PC-3 (cell line): Measurements from ENCODE around the gene PSRC1. TPM values are rescaled to one million over a fixed set of nuclear protein-coding genes. Genes with fewer than 3 reads are reported as not detected.
"Not testable (repeated sequence)": the region's sequence is repeated elsewhere in the genome, so short reads cannot be mapped to it uniquely, and the experiment has no call there.

Experiments
- ATAC-seq: fragments of 200-7000 bp; cut with Tn5 transposase; 2 replicates; pipeline ENCODE4 v1.9.1; 2020; ENCODE audit warnings: mild to moderate bottlenecking, moderate library complexity
- BruUV-seq: library from RNA; stranded (reverse); fragments of 400-500 nt; replicated peaks from 2 replicates; lab custom pipeline; 2021; lab: Mats Ljungman, UMichigan
- CTCF ChIA-PET: fragments of 300-600 bp; sonication (Branson Sonifier 250); formaldehyde crosslinking; loops from one replicate; lab custom pipeline; 2022; ENCODE audit warnings: antibody characterized with exemption; lab: Charles Lee
- POLR2A ChIA-PET: fragments of 300-600 bp; sonication (Branson Sonifier 250); formaldehyde crosslinking; loops from one replicate; lab custom pipeline; 2022; ENCODE audit warnings: antibody characterized with exemption; ENCODE audit not compliant: unreplicated experiment; lab: Charles Lee
- DNase-seq: peaks from one replicate; pipeline ENCODE4 v3.0.0-alpha.2; 2015
- H2AFZ ChIP-seq: fragments of 300-600 bp; sonication (generic); 2 replicates; pipeline ENCODE4 v1.6.0; 2016; ENCODE audit warnings: antibody characterized with exemption, low read length
- H3F3A ChIP-seq: fragments of 300-600 bp; sonication (generic); one replicate; pipeline ENCODE4 v1.6.0; 2017; ENCODE audit warnings: antibody characterized with exemption, low read length, control low read depth, mild to moderate bottlenecking; ENCODE audit not compliant: unreplicated experiment
- H3K27ac ChIP-seq: fragments of 300-600 bp; sonication (generic); 2 replicates; pipeline ENCODE4 v1.5.1; 2016; ENCODE audit warnings: mild to moderate bottlenecking, low read length
- H3K27me3 ChIP-seq: fragments of 300-600 bp; sonication (generic); 2 replicates; pipeline ENCODE4 v1.6.1; 2016; ENCODE audit warnings: low read length, mixed read lengths
- H3K36me3 ChIP-seq: fragments of 300-600 bp; sonication (generic); 2 replicates; pipeline ENCODE4 v1.6.1; 2016; ENCODE audit warnings: low read depth, mixed run types, low read length, mixed read lengths
- H3K4me1 ChIP-seq: fragments of 300-600 bp; sonication (generic); 2 replicates; pipeline ENCODE4 v1.5.1; 2016; ENCODE audit warnings: low read length; ENCODE audit not compliant: insufficient read depth
- H3K4me2 ChIP-seq: fragments of 300-600 bp; sonication (generic); 2 replicates; pipeline ENCODE4 v1.6.0; 2016; ENCODE audit warnings: low read length
- H3K4me3 ChIP-seq: fragments of 300-600 bp; sonication (generic); 2 replicates; pipeline ENCODE4 v1.5.1; 2016; ENCODE audit warnings: mild to moderate bottlenecking, low read length, mixed read lengths
- H3K79me2 ChIP-seq: fragments of 300-600 bp; sonication (generic); 2 replicates; pipeline ENCODE4 v1.6.1; 2017; ENCODE audit warnings: low read length, mixed read lengths
- H3K9ac ChIP-seq: fragments of 300-600 bp; sonication (generic); 2 replicates; pipeline ENCODE4 v1.6.0; 2016; ENCODE audit warnings: mild to moderate bottlenecking, low read length
- H3K9me2 ChIP-seq: fragments of 300-600 bp; sonication (generic); replicated peaks from 2 replicates; pipeline ENCODE4 v1.6.1; 2016; ENCODE audit warnings: mixed run types, low read length, mixed read lengths
- H3K9me3 ChIP-seq: fragments of 300-600 bp; sonication (generic); 2 replicates; pipeline ENCODE4 v1.6.1; 2016; ENCODE audit warnings: low read length, mixed read lengths
- H4K20me1 ChIP-seq: fragments of 300-600 bp; sonication (generic); 2 replicates; pipeline ENCODE4 v1.6.1; 2016; ENCODE audit warnings: low read length, mixed read lengths
- EZH2 ChIP-seq: fragments of 300-600 bp; sonication (generic); IDR thresholded peaks from one replicate; pipeline ENCODE4 v1.6.1; 2017; ENCODE audit warnings: antibody characterized with exemption, mild to moderate bottlenecking, low read length; ENCODE audit not compliant: unreplicated experiment
- EZH2phosphoT487 ChIP-seq: fragments of 300-600 bp; sonication (generic); IDR thresholded peaks from 2 replicates; pipeline ENCODE4 v1.6.1; 2018; ENCODE audit warnings: mild to moderate bottlenecking, antibody characterized with exemption, low read length, borderline replicate concordance
- intact Hi-C: fragments of 100-400 bp; cut with micrococcal nuclease; formaldehyde crosslinking; loops from 2 replicates; pipeline ENCODE4 v1.9.0; 2023
- total RNA-seq: library from RNA; depleted of rRNA; stranded (reverse); fragments of >200 nt; gene quantifications from 2 replicates; pipeline ENCODE4 v1.2.3, GENCODE V29; 2014
- TF ChIP-seq, protein P1 (sequence below): fragments of 300-600 bp; sonication (generic); conservative IDR thresholded peaks from 2 replicates; pipeline ENCODE4 v1.5.1; 2017; ENCODE audit warnings: antibody characterized with exemption, low read depth, mild to moderate bottlenecking, low read length

Gene PSRC1
- total RNA-seq, 1 experiment from 2014 or later, result 33.8 TPM

DNA sequence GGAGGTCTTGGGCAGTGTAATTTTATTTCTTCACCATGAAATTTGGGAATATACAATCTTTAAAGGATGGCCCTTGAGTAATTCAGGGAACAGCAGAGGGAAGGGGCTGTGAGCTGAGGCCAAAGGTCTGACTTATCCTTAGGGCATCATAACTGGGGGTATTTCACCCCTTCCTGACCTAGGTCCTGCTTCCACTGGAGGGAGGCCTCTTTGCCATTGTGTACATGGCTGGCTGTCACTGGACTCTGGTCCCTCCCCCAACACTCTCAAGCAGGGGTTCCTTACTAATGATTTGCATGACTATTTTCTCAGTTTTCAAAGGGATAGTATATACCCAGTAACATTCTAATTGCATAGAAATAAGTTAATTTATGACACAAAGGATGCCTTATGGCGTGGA, 7.2 kb upstream of the PSRC1 start:
- Histone ChIP-seq H3K4me3 (no peak overlapping the region), H3F3A (no peaks in the 10 kb centered on the region), H3K9me3 (no peaks in the 10 kb centered on the region), H3K4me1 (no peaks in the 10 kb centered on the region), H3K9ac (no peak overlapping the region), H3K27ac (no peak overlapping the region), H4K20me1 (no peaks in the 10 kb centered on the region), H2AFZ (no peak overlapping the region), H3K79me2 (no peaks in the 10 kb centered on the region), H3K27me3 (no peaks in the 10 kb centered on the region), H3K36me3 (no peaks in the 10 kb centered on the region), H3K4me2 (no peak overlapping the region), H3K9me2 (no peaks in the 10 kb centered on the region)
- no peak for TF ChIP-seq EZH2
- TF ChIP-seq EZH2phosphoT487, result no peak
- TF ChIP-seq, protein P1, sequence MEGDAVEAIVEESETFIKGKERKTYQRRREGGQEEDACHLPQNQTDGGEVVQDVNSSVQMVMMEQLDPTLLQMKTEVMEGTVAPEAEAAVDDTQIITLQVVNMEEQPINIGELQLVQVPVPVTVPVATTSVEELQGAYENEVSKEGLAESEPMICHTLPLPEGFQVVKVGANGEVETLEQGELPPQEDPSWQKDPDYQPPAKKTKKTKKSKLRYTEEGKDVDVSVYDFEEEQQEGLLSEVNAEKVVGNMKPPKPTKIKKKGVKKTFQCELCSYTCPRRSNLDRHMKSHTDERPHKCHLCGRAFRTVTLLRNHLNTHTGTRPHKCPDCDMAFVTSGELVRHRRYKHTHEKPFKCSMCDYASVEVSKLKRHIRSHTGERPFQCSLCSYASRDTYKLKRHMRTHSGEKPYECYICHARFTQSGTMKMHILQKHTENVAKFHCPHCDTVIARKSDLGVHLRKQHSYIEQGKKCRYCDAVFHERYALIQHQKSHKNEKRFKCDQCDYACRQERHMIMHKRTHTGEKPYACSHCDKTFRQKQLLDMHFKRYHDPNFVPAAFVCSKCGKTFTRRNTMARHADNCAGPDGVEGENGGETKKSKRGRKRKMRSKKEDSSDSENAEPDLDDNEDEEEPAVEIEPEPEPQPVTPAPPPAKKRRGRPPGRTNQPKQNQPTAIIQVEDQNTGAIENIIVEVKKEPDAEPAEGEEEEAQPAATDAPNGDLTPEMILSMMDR, result no peak
- ChIA-PET CTCF (no interaction called here), POLR2A (no interaction called here)
- no peak for ATAC-seq
- no TSS peak for BruUV-seq
- intact Hi-C loops, result no loop called here
- no peak for DNase-seq

DNA sequence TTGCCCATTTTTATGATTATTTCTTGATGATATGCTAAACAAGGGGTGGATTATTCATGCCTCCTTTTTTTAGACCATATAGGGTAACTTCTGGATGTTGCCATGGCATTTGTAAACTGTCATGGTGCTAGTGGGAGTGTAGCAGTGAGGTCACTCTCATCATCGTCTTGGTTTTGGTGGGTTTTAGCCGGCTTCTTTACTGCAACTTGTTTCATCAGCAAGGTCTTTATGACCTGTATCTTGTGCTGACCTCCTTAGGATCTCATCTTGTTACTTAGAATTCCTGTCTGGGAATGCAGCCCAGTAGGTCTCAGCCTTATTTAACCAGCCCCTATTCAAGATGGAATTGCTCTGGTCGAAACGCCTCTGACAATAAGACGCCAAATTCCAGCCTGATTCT, 3.8 kb upstream of the PSRC1 start:
- H3K27ac ChIP-seq, POLR2A ChIA-PET, H3F3A ChIP-seq, CTCF ChIA-PET, BruUV-seq, H3K9me2 ChIP-seq, H3K9ac ChIP-seq, H4K20me1 ChIP-seq, H3K4me2 ChIP-seq, H3K9me3 ChIP-seq, ATAC-seq, H3K36me3 ChIP-seq, intact Hi-C loops, H3K27me3 ChIP-seq, DNase-seq, H2AFZ ChIP-seq, H3K4me3 ChIP-seq: not testable (repeated sequence)
- Histone ChIP-seq H3K4me1 (peaks cover 14% of the 10 kb centered on the region), H3K79me2 (peaks cover 12% of the 10 kb centered on the region)

DNA sequence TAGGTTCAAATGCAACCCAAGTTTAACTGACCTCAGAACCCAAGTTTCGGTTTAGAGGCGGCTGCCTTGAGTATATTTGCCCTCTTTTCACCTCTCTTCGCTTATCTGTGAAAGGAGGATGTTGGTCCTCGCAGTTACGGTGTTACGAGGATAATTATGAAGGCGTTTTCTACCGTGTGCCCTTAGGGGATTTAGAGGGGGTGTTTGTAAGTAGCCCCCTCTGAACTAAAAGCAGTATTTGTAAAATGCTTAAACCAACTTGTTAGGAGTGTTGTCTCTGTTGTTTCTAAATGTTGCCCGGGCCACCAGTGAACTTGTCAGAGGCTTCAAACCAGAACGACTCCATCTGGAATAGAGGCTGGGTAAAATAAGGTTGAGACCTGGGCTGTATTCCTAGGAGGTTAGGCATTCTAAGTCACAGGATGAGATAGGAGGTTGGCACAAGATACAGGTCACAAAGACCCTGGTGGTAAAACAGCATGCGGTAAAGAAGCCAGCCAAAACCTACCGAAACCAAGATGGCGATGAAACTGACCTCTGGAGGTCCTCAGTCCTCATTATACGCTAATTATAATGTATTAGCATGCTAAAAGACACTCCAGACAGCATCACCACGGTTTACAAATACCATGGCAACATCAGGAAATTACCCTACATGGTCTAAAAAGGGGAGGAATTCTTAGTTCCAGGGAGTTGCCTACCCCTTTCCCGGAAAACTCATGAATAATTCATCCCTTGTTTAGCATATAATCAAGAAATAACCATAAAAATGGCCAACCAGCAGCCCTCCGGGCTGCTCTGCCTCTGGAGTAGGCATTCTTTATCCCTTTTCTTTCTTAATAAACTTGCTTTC, 1.0 kb upstream of the PSRC1 start:
- H3K4me2 ChIP-seq, result peak overlapping the region; percentile 89
- ATAC-seq (no peak), DNase-seq (no peak)
- CTCF ChIA-PET, result no interaction called here
- no peaks in the 10 kb centered on the region for H3K9me2 ChIP-seq
- no peaks in the 10 kb centered on the region for H4K20me1 ChIP-seq
- intact Hi-C loops, result loop anchor here (1.0 kb wide), 2 partner anchors 9 to 115 kb away; no protein-coding TSS in a partner anchor
- peaks cover 11% of the 10 kb centered on the region for H3K36me3 ChIP-seq
- H3K27ac ChIP-seq, result peak overlapping the region; percentile 70
- H3K4me1 ChIP-seq, result peaks cover 21% of the 10 kb centered on the region
- POLR2A ChIA-PET, result no interaction called here
- no TSS peak for BruUV-seq
- H3K9ac ChIP-seq, result peak overlapping the region; percentile 77
- no peaks in the 10 kb centered on the region for H3F3A ChIP-seq
- TF ChIP-seq, protein P1, result no peak
- no peak for TF ChIP-seq EZH2
- no peak for TF ChIP-seq EZH2phosphoT487
- H2AFZ ChIP-seq, result peak overlapping the region; percentile 96
- no peaks in the 10 kb centered on the region for H3K9me3 ChIP-seq
- peak overlapping the region; percentile 89 for H3K4me3 ChIP-seq
- peaks cover 35% of the 10 kb centered on the region for H3K79me2 ChIP-seq
- H3K27me3 ChIP-seq, result no peaks in the 10 kb centered on the region
